ENCODE results near the gene CHCHD6.

DNA sequence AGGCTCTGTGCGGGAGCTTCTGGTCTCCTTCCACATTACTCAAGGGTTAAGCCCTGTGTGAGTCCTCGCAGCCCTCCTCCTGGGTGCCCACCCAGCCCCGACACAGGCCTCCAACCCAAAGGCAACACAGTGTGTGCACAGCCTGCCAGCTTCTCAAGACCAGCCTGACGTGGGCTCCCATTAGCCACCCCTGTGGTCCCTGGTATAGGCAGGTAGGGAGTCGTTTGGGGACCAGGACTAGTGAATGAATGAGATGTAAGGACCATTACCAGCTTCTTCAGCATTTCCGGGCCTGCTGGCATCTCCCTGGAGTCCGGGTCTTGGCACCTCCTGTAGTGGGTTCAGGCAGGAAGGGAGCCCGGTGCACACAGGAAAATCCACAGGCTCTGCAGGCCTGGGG is 258.7 kb downstream of the CHCHD6 start:
- TF ChIP-seq, protein P1, sequence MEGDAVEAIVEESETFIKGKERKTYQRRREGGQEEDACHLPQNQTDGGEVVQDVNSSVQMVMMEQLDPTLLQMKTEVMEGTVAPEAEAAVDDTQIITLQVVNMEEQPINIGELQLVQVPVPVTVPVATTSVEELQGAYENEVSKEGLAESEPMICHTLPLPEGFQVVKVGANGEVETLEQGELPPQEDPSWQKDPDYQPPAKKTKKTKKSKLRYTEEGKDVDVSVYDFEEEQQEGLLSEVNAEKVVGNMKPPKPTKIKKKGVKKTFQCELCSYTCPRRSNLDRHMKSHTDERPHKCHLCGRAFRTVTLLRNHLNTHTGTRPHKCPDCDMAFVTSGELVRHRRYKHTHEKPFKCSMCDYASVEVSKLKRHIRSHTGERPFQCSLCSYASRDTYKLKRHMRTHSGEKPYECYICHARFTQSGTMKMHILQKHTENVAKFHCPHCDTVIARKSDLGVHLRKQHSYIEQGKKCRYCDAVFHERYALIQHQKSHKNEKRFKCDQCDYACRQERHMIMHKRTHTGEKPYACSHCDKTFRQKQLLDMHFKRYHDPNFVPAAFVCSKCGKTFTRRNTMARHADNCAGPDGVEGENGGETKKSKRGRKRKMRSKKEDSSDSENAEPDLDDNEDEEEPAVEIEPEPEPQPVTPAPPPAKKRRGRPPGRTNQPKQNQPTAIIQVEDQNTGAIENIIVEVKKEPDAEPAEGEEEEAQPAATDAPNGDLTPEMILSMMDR (IDR thresholded peaks at IDR 0.05; ENCODE audit: insufficient read depth, low read length, poor library complexity, severe bottlenecking), result no peak
- no peak for TF ChIP-seq EZH2phosphoT487 (conservative IDR thresholded peaks at IDR 0.05; ENCODE audit: low read length)
